Measurements from ENCODE around the gene KRT32. TPM values are rescaled to one million over a fixed set of nuclear protein-coding genes. Genes with fewer than 3 reads are reported as not detected.

Gene KRT32
- total RNA-seq, 1 experiment from 2014 or later = not detected

DNA sequence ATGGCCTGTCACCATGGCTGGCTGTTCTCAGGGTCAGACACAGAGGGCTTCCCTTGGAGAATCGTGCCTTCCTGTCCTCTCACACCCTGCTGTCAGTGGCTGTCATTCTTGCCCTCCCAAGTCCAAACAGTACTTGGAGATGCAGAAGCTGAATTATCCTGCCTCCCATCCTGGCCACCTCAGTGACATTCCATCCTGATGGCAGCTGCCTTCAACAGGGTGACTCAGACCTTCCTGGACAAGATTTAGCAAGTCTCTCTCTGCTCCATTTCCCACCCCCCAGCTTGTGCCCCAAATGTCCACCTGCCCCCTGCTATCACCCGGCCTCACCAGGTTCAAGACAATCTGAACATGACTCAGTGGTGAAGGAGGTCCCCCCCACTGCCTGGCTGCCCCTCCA is 27.3 kb upstream of the KRT32 start:
- BruUV-seq (replicated peaks) = no TSS peak
- POLR2A ChIA-PET = no interaction called here

DNA sequence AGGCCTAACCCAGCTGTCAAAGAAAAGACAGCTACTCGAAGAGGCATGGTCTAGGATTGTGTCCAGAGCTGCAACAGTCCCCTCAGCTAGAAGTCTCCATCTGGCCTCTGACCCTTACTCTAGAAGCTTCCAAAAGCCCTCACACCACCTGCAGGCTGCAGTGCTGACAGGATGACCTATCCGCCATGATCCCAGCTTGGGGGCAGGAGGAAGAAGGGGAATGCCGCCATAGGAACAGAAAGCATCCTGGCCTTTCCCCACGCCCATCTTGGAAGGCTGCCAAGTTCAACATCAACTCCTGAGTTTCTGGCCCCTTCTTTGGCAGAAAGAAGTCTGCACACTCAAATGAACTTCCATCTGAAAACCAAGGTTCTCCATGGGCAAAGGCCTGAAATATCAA is 25.6 kb upstream of the KRT32 start:
- H3K4me3 Mint-ChIP-seq (ENCODE audit: unreplicated experiment) = no peak overlapping the region
- no peak overlapping the region for H3K27ac Mint-ChIP-seq (ENCODE audit: unreplicated experiment)
- DNase-seq = no peak
- no peak for TF ChIP-seq CTCF (IDR thresholded peaks at IDR 0.05; ENCODE audit: insufficient read depth in 1 of 2, low read depth in 1 of 2, low read length in 1 of 2, severe bottlenecking in 1 of 2, unreplicated experiment in 1 of 2)
- no peaks in the 10 kb centered on the region; the same call in 1 of the 2 replicates for H3K4me1 ChIP-seq
- no peaks in the 10 kb centered on the region for H3K9me3 Mint-ChIP-seq (ENCODE audit: unreplicated experiment)
- BruUV-seq (replicated peaks) = no TSS peak
- H3K4me1 Mint-ChIP-seq (ENCODE audit: low read depth, unreplicated experiment) = no peaks in the 10 kb centered on the region
- H3K4me3 ChIP-seq (ENCODE audit: low read depth, low read length) = no peak overlapping the region
- H3K27me3 ChIP-seq (replicated peaks; ENCODE audit: control insufficient read depth, insufficient read depth, low read length) = no peaks in the 10 kb centered on the region
- no peaks in the 10 kb centered on the region for H3K9me3 ChIP-seq
- H3K27me3 Mint-ChIP-seq (ENCODE audit: insufficient read depth, unreplicated experiment) = no peaks in the 10 kb centered on the region
- ChIA-PET POLR2A (no interaction called here), CTCF (no interaction called here)
- no peaks in the 10 kb centered on the region for H3K36me3 ChIP-seq (ENCODE audit: control insufficient read depth, insufficient read depth, low read length)
- no peaks in the 10 kb centered on the region for H3K36me3 Mint-ChIP-seq (ENCODE audit: insufficient read depth, unreplicated experiment)
- intact Hi-C loops (cut with micrococcal nuclease; ENCODE audit: unreplicated experiment) = loop anchor here (10.0 kb wide), 1 partner anchor 168 kb away; no protein-coding TSS in a partner anchor

More for the DNA sequence above, 27.3 kb upstream of the KRT32 start:
- Histone ChIP-seq H3K9me3 (no peaks in the 10 kb centered on the region), H3K36me3 (ENCODE audit: control insufficient read depth, insufficient read depth, low read length) (no peaks in the 10 kb centered on the region), H3K4me3 (ENCODE audit: low read depth, low read length) (no peak overlapping the region), H3K4me1 (no peaks in the 10 kb centered on the region; the same call in 1 of the 2 replicates), H3K27me3 (replicated peaks; ENCODE audit: control insufficient read depth, insufficient read depth, low read length) (no peaks in the 10 kb centered on the region)
- no peak for DNase-seq
- Mint-ChIP-seq H3K4me1 (ENCODE audit: low read depth, unreplicated experiment) (no peaks in the 10 kb centered on the region), H3K27me3 (ENCODE audit: insufficient read depth, unreplicated experiment) (no peaks in the 10 kb centered on the region), H3K36me3 (ENCODE audit: insufficient read depth, unreplicated experiment) (no peaks in the 10 kb centered on the region), H3K9me3 (ENCODE audit: unreplicated experiment) (no peaks in the 10 kb centered on the region), H3K27ac (ENCODE audit: unreplicated experiment) (no peak overlapping the region), H3K4me3 (ENCODE audit: unreplicated experiment) (no peak overlapping the region)
- intact Hi-C loops (cut with micrococcal nuclease; ENCODE audit: unreplicated experiment) = loop anchor here (10.0 kb wide), 1 partner anchor 170 kb away; no protein-coding TSS in a partner anchor
- no peak for TF ChIP-seq CTCF (IDR thresholded peaks at IDR 0.05; ENCODE audit: insufficient read depth in 1 of 2, low read depth in 1 of 2, low read length in 1 of 2, severe bottlenecking in 1 of 2, unreplicated experiment in 1 of 2)
- CTCF ChIA-PET = interaction anchor here (0.5 to 1.0 kb wide), 4 partner anchors 9 to 1428 kb away, joined by 3 to 4 read pairs (median 3); no protein-coding TSS in a partner anchor

DNA sequence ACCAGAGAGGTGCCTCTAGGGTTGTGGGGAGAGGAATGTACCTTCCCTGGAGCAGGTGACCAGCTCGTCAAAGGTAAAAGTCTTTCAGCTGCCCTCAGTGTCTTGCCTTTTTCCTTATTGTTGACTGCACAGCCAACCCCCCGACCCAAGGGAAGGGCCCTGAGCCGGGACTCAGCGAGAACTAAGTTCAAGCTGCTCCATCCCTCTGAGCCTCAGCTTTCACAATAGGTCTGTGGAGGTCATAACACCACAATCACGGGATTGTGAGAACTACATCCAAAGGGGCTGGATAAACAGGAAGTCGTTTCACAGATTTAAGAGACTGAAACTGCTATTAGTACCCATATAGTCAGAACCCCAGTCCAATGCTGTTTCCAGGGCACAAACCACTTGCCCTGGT is 25.2 kb upstream of the KRT32 start:
- BruUV-seq (replicated peaks) = no TSS peak
- POLR2A ChIA-PET = no interaction called here
- H3K9me3 ChIP-seq = no peaks in the 10 kb centered on the region
- CTCF ChIA-PET = no interaction called here
- H3K4me1 ChIP-seq = no peaks in the 10 kb centered on the region; the same call in 1 of the 2 replicates
- no peaks in the 10 kb centered on the region for H3K36me3 Mint-ChIP-seq (ENCODE audit: insufficient read depth, unreplicated experiment)
- H3K27ac Mint-ChIP-seq (ENCODE audit: unreplicated experiment) = no peak overlapping the region
- intact Hi-C loops (cut with micrococcal nuclease; ENCODE audit: unreplicated experiment) = loop anchor here (10.0 kb wide), 1 partner anchor 168 kb away; no protein-coding TSS in a partner anchor
- no peak overlapping the region for H3K4me3 Mint-ChIP-seq (ENCODE audit: unreplicated experiment)
- H3K36me3 ChIP-seq (ENCODE audit: control insufficient read depth, insufficient read depth, low read length) = no peaks in the 10 kb centered on the region
- no peaks in the 10 kb centered on the region for H3K4me1 Mint-ChIP-seq (ENCODE audit: low read depth, unreplicated experiment)
- H3K27me3 ChIP-seq (replicated peaks; ENCODE audit: control insufficient read depth, insufficient read depth, low read length) = no peaks in the 10 kb centered on the region
- H3K4me3 ChIP-seq (ENCODE audit: low read depth, low read length) = no peak overlapping the region
- H3K9me3 Mint-ChIP-seq (ENCODE audit: unreplicated experiment) = no peaks in the 10 kb centered on the region
- H3K27me3 Mint-ChIP-seq (ENCODE audit: insufficient read depth, unreplicated experiment) = no peaks in the 10 kb centered on the region
- DNase-seq = no peak
- no peak for TF ChIP-seq CTCF (IDR thresholded peaks at IDR 0.05; ENCODE audit: insufficient read depth in 1 of 2, low read depth in 1 of 2, low read length in 1 of 2, severe bottlenecking in 1 of 2, unreplicated experiment in 1 of 2)

All from Caco-2 (cell line).